ENCODE results near the gene SLC7A10. TPM values are rescaled to one million over a fixed set of nuclear protein-coding genes. Genes with fewer than 3 reads are reported as not detected.

Gene SLC7A10
- total RNA-seq, 2 experiments from 2014 or later: not detected

Other genes starting within 250 kb of the SLC7A10 start
- gene RHPN2, start 161.0 kb downstream of the SLC7A10 start, total RNA-seq: 1 to 10 TPM; 1.7 to 2.9 TPM
- gene GPATCH1, start 144.7 kb downstream of the SLC7A10 start, total RNA-seq: 1 to 10 TPM; 8.9 to 9.9 TPM
- gene WDR88, start 93.7 kb downstream of the SLC7A10 start, total RNA-seq: not detected
- under 1 TPM; 0.19 to 0.22 TPM for gene LRP3, start 31.5 kb downstream of the SLC7A10 start, total RNA-seq
- gene CEBPA, start 76.7 kb upstream of the SLC7A10 start, total RNA-seq: under 1 TPM; 0.22 to 0.33 TPM
- gene CEBPG, start 147.9 kb upstream of the SLC7A10 start, total RNA-seq: 10 to 100 TPM; 30.6 to 30.9 TPM

Measured in activated CD4-positive, alpha-beta memory T cell treated with anti-CD3 and anti-CD28 coated beads for 36 hours (primary cell).